ENCODE measurements around the gene AKIRIN2. TPM values are rescaled to one million over a fixed set of nuclear protein-coding genes. Genes with fewer than 3 reads are reported as not detected.

Gene AKIRIN2
- total and polyA plus RNA-seq, 2 of the 13 experiments (the other 11 are each of a cell fraction or from before 2014, with no cell fraction given), result 15.6 to 23.4 TPM

- TF ChIP-seq ZNF530 (CRISPR knock-in tag; IDR thresholded peaks at IDR 0.05; ENCODE audit: low read depth) (no peak), GATAD1 (CRISPR knock-in tag; IDR thresholded peaks at IDR 0.05) (no peak), ZNF788 (CRISPR knock-in tag; IDR thresholded peaks at IDR 0.05; ENCODE audit: borderline replicate concordance) (peak; percentile 33; the same call in 1 of the 2 replicates), MAFF (IDR thresholded peaks at IDR 0.05; ENCODE audit: low read depth, low read length) (peak; percentile 100), REST (IDR thresholded peaks at IDR 0.05; ENCODE audit: borderline replicate concordance in 1 of 2, low read depth in 1 of 2, low read length in 2 of 2) (no peak), SKIL (CRISPR knock-in tag; IDR thresholded peaks at IDR 0.05; ENCODE audit: borderline replicate concordance) (no peak), DPF2 (CRISPR knock-in tag; IDR thresholded peaks at IDR 0.05; ENCODE audit: borderline replicate concordance, low read depth) (no peak), ZNF24 (IDR thresholded peaks at IDR 0.05) (no peak), ZNF703 (CRISPR knock-in tag; IDR thresholded peaks at IDR 0.05; ENCODE audit: borderline replicate concordance) (no peak), ZFP62 (CRISPR knock-in tag; IDR thresholded peaks at IDR 0.05) (no peak), RBM39 (IDR thresholded peaks at IDR 0.05; ENCODE audit: low read depth, low read length, poor library complexity, severe bottlenecking) (no peak), ATAD3A (CRISPR knock-in tag; IDR thresholded peaks at IDR 0.05) (no peak), ARHGAP35 (CRISPR knock-in tag; IDR thresholded peaks at IDR 0.05; ENCODE audit: borderline replicate concordance) (no peak), MAX (IDR thresholded peaks at IDR 0.05) (peak; percentile 72), FOXM1 (CRISPR knock-in tag; IDR thresholded peaks at IDR 0.05) (no peak), NRL (CRISPR knock-in tag; IDR thresholded peaks at IDR 0.05; ENCODE audit: borderline replicate concordance) (no peak), ZNF512B (CRISPR knock-in tag; IDR thresholded peaks at IDR 0.05; ENCODE audit: borderline replicate concordance) (no peak)
- TF ChIP-seq, protein P1, sequence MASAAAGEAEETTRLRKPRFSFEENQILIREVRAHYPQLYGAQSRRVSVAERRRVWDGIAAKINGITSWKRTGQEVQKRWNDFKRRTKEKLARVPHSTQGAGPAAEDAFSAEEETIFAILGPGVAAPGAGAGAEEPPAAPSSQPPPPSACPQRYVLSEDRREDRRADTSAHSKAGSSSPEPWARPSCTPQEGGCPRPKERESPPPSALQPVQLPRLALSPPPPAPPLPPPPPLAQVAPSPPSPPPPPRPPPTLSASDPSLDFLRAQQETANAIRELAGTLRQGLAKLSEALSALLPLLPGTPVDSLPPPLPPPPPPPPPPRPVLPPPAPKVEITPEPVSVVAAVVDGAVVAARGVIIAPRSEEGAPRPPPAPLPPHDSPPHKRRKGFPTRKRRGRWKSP (CRISPR knock-in tag; IDR thresholded peaks at IDR 0.05), result no peak
Measured at GRCh38 chr6:87723170-87724078, 21.4 kb upstream of the AKIRIN2 start (continued).
